DMS53 treated with DMSO at 0.1 percent for 48 hours (cell line): ENCODE data around the gene WBP2.
"Not testable (repeated sequence)": the region's sequence is repeated elsewhere in the genome, so short reads cannot be mapped to it uniquely, and the experiment has no call there.

ENCODE experiments used
- DNase-seq: peaks from one replicate; lab custom pipeline; 2025; ENCODE audit not compliant: unreplicated experiment; lab: John Stamatoyannopoulos, UW

WBP2 gene

DNA sequence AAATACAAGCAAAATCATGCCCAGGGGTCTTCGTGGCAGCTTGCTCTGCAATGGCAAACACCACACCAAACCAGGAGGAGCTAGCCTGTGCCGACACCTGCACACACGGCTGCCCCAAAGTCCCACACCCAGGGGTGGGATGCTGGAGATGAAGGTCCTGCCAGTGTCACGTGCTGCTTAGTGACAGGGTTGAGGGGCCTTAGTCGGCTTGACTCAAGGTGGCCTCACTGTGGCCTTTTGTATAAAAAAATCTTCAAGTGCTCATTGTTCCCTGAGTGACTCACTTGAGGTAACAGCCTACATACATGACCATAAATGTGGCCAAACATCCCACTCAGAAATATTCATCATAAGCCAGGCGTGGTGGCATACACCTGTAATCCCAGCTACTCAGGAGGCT, 34.3 kb upstream of the WBP2 start:
- DNase-seq, result no peak

DNA sequence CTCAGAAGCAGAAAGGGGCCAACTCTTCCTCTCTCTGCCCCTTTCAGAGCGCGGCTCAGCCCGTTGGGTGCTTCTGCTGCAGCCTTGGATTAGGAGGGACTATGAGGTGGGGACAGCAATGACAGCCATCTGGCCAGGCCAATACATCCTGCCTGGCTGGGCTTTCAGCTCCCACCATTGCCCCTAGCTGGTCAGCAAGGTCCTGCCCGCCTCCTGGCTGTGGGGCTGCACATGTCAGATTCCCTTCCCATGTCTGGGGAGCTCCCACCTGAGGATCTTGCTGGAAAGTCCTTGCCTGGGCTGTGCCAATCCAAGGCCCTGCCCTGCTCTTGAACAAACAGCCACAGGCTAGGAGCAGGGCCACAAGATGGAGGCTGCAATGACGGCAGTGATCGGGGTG, 33.3 kb upstream of the WBP2 start:
- DNase-seq, result no peak

DNA sequence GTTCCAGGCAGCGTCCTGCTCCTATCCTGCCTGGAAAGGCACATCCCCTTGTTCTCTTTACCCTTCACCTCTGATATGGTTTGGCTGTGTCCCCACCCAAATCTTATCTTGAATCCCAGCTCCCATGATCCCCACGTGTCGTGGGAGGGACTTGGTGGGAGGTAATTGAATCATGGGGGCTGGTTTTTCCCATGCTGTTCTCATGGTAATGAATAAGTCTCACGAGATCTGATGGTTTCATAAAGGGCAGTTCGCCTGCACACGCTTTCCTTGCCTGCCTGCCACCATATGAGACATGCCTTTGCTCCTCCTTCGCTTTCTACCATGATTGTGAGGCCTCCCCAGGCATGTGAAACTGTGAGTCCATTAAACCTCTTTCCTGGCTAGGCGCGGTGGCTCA, 30.7 kb upstream of the WBP2 start:
- DNase-seq, result not testable (repeated sequence)

DNA sequence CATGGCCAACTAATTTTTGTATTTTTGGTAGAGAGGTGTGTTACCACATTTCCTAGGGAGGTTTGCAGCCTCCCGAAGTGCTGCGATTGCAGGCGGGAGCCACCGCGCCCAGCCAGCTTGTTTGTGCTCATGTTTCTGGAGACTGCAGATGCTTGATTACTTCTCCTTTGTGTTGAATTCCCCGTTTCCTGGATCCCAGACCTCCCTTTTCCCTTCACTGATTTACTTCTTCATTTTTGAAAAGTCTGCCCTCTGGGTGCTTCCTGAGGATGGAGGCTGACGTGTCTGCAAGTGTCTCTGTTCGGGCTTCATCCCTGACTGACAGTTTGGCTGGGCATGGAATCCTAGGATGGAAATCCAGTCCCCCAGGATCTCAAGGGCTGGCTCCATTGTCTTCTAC, 30.3 kb upstream of the WBP2 start:
- no peak for DNase-seq

DNA sequence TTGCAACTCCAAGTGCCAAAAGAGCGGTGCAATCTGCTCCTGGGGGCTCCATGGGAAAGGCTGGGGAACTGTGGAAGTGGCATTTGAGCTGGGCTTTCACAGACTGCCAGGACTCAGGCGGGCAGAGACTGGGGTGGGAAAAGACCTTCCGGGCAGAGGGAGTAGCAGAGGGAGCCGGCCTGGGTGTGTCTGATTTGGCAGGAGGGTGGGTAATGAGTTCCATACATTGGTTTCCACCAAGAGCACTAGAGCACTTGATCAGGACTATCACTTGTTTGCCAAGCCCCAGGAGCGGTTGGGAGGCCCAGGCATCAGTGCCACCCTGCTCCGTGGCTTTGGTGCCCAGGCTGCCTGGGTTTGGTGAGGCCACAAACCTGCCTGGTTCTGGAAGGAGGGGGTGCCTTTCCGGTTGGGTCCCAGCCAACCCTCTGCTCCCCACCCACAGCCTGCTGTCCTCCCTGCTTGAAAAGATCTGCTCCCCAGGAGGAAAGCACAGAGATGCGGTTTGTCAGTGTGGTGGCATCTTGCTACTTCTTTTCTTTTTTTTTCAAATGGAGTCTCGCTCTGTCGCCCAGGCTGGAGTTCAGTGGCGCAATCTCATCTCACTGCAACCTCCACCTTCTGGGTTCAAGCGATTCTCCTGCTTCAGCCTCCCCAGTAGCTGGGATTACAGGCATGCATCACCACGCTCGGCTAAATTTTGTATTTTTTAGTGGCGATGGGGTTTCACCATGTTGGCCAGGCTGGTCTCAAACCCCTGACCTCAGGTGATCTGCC, 26.7 kb upstream of the WBP2 start:
- no peak for DNase-seq

DNA sequence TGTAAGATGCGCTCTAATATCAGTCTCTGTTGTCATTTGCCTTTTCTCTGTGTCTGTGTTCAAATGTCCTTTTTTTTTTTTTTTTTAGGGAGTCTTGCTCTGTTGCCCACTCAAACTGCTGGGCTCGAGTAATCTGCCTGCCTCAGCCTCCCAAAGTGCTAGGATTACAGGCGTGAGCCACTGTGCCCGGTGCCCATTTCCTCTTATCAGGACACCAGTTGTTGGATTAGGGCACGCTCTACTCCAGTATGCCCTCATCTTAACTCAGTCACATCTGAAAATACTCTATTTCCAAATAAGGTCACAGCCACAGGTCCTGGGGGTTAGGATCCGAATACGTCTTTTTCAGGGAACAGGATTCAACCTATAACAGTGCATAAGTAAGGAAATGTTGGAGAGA, 25.1 kb upstream of the WBP2 start:
- no peak for DNase-seq

DNA sequence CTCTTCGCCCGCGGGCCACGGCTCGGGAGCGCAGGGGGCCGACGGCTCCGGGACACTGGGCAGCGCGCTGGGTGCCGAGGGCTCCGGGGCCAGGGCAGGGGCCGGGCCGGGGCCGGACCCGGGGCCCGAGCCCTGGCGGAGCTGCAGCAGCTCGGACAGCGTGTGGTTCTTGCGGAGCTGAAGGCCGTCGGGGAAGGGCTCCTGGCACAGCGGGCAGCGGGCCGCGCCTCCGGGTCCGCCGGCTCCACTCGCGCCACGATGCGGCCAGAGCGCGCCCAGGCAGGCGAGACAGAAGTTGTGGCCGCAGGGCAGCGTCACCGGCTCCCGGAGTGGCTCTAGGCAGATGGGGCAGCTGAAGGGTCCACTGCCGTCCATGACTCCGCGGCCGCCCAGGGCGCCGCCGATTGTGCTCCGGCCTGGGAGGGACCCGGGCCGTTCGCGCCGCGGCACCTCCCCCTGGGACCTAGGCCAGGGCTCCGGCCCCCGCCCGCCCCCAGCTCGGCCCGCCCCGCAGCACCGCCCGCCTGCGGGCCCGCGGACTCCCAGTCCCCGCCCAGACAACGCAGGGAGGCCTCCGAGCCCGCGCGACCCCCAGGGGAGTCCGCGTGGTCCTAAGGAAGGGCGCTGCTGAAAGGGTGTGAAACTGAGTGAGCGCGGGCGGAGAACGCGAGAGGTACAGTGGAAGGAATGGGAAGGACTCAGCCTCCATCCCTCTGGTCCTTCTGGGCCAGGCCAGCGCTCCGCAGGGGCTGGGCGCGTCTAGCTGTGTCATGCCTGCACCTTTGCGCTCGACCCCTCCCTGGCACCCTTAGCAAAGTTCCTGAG, 23.3 kb upstream of the WBP2 start, which contains the start of gene TRIM47:
TRIM47 (minus strand) TSS at position 408 of the 825 bp plus-strand sequence; CDS start at position 375, 33 bp downstream.
- DNase-seq, result peak; percentile 29

DNA sequence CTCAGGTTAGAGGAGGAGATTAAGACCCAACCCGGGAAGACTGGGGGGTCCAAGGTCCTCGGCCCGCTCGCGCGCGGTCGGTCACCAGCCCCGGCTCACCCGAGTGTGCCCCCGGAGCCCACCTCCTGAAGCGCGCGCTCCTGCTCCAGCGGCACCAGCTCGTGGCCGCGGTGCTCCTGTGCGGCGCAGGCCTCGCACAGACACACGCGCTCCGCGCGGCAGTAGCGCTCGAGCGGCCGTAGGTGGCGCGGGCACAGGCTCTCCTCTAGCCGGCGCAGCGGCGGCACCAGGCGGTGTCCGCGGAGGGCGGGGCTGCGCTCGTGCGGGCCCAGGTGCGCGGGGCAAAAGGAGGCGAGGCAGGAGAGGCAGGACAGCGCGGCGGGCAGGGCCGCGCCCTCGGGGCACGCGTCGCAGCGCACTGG, 22.6 kb upstream of the WBP2 start:
- peak; percentile 55 for DNase-seq

DNA sequence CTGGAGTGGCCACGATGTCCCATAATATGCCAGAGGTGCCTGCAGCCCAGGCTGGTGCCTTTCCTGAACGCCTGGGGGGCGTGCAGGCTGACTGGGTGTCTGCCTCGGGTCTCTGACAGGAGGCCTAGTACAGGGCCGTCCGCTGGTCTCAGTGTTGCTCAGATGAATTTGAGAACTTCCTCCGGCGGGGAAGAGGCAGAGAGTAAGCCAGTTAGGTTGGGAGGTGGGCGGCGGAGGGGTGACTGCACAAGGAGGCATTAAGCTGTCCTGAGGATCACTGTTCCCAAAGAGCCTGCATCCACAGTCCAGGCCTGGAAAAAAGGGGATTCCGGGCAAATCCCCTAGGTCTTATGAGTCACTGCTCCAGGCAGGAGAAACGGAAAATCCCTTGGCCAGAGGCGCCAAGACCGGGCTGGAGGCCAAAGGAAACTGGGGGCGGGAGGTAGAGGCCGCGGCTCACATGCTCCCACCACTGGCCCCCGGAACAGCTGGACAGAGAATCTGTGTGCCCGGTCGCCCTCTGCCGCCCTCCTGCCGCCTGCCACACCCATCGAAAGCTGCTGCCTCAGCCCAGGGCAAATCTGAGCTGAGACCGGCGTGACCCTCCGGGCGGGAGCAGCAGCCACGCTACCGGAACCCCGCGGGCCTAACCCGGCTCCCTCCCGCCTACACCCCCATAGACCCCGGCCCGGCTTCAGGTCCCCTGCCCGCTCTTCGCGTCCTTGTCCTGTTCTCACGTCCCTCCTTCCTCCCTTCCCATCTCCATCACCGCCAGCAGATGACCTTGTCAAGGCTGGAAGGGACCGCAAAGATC, 22.0 kb upstream of the WBP2 start:
- DNase-seq, result peak; percentile 32

DNA sequence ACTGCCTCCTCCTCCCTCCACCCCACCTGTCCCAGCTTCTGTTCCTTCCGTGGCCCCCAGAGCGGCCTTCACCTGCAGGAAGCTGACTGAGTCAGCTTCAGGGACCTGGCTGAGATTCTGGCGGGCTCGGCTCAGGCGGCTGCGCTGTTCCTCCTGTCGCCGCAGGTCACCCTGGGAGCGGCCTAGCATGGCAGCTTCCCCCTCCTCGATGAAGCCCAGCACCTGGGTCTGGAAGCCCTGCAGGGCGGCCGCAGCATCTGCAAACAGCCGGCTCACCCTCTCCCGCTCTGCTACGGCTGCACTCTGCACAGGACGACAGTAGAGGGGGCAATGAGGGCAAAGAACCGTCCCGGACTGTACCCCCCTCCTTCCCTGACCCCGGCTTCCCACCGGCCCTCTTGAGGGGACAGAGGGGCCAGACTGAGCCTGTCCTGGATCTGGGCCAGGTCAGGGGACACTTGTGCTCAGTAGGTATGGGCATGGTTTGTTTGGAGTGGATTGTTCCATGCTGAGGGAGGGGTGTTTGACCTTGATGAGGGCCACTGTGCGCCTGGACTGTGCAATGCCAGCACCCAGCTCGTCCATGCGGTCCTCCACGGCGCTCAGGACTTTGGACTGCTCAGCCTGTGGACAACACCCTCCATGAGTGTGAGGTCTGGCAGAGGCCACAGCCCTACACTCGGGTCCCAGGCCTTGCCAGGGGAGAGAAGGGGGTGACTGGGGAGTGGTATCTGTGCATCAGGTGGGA, 21.2 kb upstream of the WBP2 start:
- DNase-seq, result peak; percentile 81

DNA sequence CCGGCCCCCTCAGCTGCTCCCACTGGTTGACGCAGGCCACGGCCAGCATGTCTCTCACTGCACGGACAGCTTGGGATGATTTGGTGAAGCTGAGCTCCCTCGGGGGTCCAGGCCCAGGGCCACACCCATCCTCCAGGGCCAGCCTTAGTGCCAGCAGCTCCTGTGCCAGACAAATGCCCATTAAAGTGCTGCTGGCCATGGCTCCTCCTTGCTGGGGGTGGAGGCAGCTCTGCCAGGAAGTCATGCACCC, 20.7 kb upstream of the WBP2 start:
- no peak for DNase-seq

DNA sequence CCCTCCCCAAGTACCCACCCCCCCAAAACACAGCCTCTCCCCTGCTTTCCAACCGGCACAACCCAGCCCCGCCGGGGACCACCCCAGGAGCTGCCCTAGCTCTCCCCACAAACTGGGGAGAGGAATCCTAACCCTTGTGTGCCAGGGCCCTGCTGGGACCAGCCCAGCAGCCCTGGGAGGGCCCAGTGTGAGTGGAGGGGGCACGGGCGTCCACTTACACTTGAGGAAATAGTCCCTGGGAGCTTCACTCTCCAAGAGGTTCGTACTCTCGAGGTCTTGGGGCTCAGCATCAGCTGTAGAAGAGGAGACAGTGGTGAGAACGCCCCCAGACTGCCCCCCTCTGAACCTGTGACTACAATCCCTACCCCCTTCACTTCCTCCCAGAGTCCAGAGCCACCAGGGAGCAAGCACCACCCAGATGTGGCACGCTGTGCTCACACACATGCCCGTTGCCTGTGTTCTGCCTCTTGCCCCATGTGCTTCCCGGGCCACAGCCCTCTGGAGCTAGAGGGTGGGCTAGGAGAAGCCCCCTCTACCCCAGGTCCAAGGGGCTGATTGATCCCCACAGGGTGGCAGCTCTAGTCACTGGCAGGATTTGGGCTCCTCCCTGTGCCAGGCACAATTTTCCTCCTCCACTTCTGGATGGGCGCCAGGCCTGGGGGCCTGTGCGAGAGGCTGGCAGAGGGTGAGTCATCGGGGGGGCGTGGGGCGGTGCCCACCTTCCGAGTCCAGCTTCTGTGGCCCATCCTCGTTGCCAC, 20.2 kb upstream of the WBP2 start:
- DNase-seq, result no peak

DNA sequence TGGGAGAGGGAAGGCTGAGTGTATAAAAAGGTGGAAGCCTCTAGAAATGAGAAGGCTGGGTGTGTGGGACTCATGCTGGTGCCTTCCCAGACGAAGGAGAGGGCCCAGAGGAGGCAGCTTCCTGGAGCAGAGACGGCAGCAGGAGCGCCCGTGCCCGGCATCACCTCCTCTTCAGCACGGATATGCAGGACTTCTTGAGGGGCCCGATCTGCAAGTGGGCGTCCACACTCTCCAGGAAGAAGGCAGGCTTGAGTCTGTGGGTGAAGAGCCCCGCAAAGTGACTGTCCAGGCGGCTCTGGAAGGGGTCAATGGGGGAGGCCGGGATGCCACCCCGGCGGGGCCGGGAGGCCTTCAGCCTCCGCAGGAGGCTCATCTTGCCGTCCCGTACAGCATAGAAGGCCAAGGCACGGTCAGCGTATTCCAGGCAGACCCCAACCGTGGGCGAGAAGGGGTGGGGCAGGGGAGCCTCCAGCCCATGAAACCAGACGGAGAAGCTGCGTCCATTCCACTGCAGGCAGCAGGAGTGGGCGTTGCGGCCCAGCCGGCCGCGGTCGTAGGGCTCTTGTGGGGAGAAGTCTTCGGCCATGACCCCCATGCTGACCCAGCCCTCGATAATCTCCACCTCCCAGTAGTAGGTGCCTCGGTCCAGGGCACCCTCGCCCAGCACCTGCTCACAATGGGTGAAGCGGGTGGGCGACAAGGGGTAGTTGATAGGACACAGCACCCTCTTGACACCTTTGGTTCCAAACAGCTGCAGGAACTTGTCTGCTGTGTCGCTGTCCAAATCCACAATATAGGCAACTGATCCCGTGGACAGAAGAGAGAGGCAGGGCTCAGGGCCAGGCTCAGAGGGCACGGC, 19.4 kb upstream of the WBP2 start:
- DNase-seq, result no peak

DNA sequence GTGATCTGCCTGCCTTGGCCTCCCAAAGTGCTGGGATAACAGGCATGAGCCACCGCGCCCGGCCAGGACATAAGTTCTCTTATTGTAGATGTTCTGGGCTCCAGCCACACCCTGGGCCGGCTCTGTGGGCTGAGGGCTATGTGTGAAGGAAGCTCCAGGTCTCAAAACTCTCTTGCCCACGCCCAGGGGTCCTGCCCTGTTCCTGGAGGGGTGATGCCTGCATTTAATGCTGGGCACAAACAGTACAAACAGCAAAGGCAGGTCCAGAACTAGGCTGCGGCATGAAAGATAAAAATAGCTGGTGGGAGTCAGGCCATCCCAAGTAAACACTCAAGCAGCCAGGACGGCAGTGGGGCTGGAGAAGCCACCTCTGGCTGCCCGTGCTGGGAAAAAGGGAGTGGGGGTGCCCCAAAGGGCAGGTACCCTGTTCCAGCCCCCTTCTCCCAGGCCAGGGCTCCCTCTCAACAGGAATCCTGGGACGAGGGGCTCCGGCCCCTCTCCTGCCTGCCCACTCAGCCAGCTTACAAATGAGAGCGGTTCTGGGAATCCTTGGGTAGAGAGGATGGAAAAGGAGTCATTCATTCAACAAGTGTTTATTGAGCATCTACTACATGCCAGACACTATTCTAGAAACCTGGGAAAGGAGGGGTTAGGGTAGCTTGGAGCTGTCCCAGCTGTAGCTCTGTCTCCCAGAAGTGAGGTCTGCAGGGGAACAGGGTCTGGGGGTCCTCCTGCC, 18.6 kb upstream of the WBP2 start:
- DNase-seq, result no peak

DNA sequence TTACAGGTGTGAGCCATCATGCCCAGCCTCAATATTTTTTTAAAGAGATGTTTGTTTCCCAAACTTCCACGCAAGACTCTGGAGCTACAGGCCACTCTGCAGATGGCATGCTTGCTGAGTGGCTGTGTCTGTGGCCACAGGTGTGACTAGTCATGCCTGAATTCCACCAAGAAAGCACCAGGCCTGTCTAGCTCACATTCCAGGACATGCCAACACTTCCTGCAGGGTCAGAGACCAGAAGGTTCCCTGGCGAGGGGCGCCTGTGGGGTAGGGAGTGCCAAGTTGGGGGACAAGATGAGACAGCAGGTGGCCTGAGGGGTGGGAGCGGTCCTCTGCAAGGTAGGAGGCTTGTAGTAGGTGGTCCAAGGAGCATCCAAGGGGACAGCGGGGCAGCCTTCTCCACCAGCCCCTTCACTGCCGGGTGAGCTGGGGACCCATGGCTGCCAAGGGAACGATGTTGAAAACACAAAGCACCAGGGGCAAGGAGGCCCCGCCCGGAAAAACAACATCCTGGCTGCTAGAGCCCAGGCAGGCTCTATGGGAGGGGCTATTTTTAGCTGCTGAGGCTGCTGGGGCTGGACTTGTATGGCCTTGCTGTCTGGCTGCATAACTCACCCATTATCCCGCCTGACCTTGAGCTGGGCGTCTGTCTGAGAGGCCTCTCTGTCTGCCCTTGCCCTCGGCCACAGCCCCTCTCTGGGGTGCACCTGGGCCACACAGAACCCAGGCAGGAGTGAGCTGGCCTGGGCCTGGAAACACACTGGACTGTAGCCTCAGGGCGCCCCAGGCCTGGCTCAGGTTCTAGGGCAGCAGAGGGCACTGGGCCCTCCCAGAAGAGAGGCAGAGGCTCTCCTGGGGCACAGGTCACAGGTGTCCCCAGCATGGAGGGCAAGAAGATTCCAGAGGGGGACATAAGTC, 17.6 kb upstream of the WBP2 start:
- peak; percentile 67 for DNase-seq

DNA sequence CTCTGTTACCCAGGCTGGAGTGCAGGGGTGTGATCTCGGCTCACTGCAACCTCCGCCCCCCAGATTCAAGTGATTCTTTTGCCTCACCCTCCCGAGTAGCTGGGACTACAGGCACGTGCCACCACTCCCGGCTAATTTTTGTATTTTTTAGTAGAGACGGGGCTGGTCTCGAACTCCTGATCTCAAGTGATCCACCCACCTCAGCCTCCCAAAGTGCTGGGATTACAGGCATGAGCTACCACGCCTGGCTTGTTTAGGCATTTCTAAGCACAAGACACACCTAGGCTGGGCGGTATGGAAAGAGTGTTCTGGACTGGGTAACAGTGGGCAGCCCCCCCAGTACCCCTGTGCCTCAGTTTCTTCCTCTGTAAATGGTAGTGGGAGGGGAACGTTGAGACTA, 15.1 kb upstream of the WBP2 start:
- not testable (repeated sequence) for DNase-seq

DNA sequence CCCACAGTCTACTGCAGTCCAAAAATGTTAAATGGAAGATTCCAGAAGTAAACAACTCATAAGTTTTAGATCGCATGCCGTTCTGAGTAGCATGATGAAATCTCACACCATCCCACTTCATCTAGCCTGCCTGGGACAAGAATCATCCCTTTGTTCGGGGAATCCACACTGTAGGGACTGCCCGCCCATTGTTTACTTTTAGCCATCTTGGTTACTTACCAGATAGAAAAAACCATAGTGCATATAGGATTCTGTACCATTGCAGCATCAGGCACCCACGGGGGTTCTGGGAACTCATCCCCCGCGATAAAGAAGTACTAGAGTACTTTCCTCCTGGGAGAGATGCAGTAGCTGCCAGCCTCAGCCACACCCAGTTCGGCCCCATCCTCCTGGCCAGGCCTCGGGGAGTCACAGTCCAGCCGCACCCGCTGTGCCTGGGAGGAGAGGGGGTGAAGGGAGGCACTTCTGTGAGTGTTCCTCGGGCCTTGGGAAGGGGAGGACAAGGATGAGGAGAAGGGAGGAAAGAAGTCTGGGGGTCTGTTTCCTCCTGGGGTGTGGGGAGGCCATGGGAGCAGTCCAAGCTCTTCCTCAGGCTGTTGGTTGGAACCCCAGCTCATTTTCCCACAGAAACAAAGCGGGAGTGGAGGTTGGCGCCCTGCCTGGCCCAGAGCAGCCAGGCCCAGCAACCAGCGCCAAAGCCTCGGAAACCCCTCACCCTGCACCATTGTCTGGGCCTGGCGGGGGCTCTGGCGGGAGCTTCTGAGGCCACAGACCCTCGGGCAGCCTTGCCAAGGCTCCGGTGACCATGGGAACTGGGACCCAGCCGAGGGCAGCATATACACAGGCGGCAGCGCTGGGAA, 14.4 kb upstream of the WBP2 start:
- no peak for DNase-seq
